A549 (cell line): ENCODE results near the gene COL26A1.

Experiments used
- BHLHE40 ChIP-seq: IDR thresholded peaks from 2 replicates; pipeline ENCODE4 v1.6.1; 2012; ENCODE audit warnings: low read depth, low read length, inconsistent platforms
- CEBPB ChIP-seq, 2 experiments: fragments of >200 bp in 1 of 2; sonication (Bioruptor Twin) in 1 of 2; formaldehyde crosslinking in 1 of 2; IDR thresholded peaks; 2 replicates each; pipeline ENCODE4 v1.6.1; 2012 to 2016
- MAFK ChIP-seq: fragments of 450-650 bp; IDR thresholded peaks from 2 replicates; pipeline ENCODE4 v1.6.1; 2014; ENCODE audit not compliant: partially characterized antibody
- POLR2A ChIP-seq: IDR thresholded peaks from 2 replicates; pipeline ENCODE4 v1.6.1; 2012; ENCODE audit warnings: mild to moderate bottlenecking, low read length
- RAD21 ChIP-seq, 2 experiments: fragments of >200 bp in 1 of 2; sonication (Bioruptor Twin) in 1 of 2; formaldehyde crosslinking in 1 of 2; IDR thresholded peaks in 1 of 2; conservative IDR thresholded peaks in 1 of 2; 2 replicates in 1 of 2; 3 replicates in 1 of 2; pipeline ENCODE4 v1.6.1; 2012 to 2018; ENCODE audit warnings: inconsistent platforms in 1 of 2
- RCOR1 ChIP-seq: fragments of 150-350 bp; IDR thresholded peaks from 2 replicates; pipeline ENCODE4 v1.6.1; 2014; ENCODE audit warnings: antibody characterized with exemption, low read length, low read depth
- RFX5 ChIP-seq: fragments of 450-650 bp; IDR thresholded peaks from 2 replicates; pipeline ENCODE4 v1.7.1; 2014; ENCODE audit warnings: antibody characterized with exemption, mild to moderate bottlenecking, moderate library complexity
- SMC3 ChIP-seq: fragments of >200 bp; sonication (Bioruptor Twin); formaldehyde crosslinking; IDR thresholded peaks from 3 replicates; pipeline ENCODE4 v1.6.1; 2018; ENCODE audit warnings: inconsistent platforms
- ZFP36 ChIP-seq: fragments of 450-650 bp; IDR thresholded peaks from 2 replicates; pipeline ENCODE4 v1.6.1; 2014; ENCODE audit warnings: borderline replicate concordance; ENCODE audit not compliant: partially characterized antibody
- ZNF302 ChIP-seq: fragments of 250-450 bp; sonication (Bioruptor Pico); IDR thresholded peaks from 2 replicates; pipeline ENCODE4 v1.9.0; 2021; ENCODE audit warnings: inconsistent platforms, mild to moderate bottlenecking, moderate library complexity
- TF ChIP-seq, protein P1 (sequence below): fragments of >200 bp; sonication (Bioruptor Twin); formaldehyde crosslinking; IDR thresholded peaks from 3 replicates; pipeline ENCODE4 v1.5.1; 2016
- TF ChIP-seq, protein P2 (sequence below): fragments of 200-600 bp; sonication (generic); IDR thresholded peaks from 2 replicates; pipeline ENCODE4 v1.6.1; 2016; ENCODE audit warnings: antibody characterized with exemption, mild to moderate bottlenecking, moderate library complexity
- TF ChIP-seq, protein P3 (sequence below): fragments of 450-650 bp; IDR thresholded peaks from 2 replicates; pipeline ENCODE4 v1.6.1; 2014; ENCODE audit warnings: antibody characterized with exemption

- TF ChIP-seq, protein P1, sequence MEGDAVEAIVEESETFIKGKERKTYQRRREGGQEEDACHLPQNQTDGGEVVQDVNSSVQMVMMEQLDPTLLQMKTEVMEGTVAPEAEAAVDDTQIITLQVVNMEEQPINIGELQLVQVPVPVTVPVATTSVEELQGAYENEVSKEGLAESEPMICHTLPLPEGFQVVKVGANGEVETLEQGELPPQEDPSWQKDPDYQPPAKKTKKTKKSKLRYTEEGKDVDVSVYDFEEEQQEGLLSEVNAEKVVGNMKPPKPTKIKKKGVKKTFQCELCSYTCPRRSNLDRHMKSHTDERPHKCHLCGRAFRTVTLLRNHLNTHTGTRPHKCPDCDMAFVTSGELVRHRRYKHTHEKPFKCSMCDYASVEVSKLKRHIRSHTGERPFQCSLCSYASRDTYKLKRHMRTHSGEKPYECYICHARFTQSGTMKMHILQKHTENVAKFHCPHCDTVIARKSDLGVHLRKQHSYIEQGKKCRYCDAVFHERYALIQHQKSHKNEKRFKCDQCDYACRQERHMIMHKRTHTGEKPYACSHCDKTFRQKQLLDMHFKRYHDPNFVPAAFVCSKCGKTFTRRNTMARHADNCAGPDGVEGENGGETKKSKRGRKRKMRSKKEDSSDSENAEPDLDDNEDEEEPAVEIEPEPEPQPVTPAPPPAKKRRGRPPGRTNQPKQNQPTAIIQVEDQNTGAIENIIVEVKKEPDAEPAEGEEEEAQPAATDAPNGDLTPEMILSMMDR = no peak
- no peak for TF ChIP-seq RCOR1
- no peak for TF ChIP-seq ZFP36
- TF ChIP-seq ZNF302 (CRISPR knock-in tag) = no peak
- TF ChIP-seq CEBPB (IDR thresholded peaks at IDR 0.05) = no peak
- no peak for TF ChIP-seq RAD21 (conservative IDR thresholded peaks at IDR 0.05 in 1 of 2, IDR thresholded peaks at IDR 0.05 in 1 of 2)
- TF ChIP-seq, protein P2, sequence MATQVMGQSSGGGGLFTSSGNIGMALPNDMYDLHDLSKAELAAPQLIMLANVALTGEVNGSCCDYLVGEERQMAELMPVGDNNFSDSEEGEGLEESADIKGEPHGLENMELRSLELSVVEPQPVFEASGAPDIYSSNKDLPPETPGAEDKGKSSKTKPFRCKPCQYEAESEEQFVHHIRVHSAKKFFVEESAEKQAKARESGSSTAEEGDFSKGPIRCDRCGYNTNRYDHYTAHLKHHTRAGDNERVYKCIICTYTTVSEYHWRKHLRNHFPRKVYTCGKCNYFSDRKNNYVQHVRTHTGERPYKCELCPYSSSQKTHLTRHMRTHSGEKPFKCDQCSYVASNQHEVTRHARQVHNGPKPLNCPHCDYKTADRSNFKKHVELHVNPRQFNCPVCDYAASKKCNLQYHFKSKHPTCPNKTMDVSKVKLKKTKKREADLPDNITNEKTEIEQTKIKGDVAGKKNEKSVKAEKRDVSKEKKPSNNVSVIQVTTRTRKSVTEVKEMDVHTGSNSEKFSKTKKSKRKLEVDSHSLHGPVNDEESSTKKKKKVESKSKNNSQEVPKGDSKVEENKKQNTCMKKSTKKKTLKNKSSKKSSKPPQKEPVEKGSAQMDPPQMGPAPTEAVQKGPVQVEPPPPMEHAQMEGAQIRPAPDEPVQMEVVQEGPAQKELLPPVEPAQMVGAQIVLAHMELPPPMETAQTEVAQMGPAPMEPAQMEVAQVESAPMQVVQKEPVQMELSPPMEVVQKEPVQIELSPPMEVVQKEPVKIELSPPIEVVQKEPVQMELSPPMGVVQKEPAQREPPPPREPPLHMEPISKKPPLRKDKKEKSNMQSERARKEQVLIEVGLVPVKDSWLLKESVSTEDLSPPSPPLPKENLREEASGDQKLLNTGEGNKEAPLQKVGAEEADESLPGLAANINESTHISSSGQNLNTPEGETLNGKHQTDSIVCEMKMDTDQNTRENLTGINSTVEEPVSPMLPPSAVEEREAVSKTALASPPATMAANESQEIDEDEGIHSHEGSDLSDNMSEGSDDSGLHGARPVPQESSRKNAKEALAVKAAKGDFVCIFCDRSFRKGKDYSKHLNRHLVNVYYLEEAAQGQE = no peak
- no peak for TF ChIP-seq POLR2A
- TF ChIP-seq SMC3 = no peak
- TF ChIP-seq, protein P3, sequence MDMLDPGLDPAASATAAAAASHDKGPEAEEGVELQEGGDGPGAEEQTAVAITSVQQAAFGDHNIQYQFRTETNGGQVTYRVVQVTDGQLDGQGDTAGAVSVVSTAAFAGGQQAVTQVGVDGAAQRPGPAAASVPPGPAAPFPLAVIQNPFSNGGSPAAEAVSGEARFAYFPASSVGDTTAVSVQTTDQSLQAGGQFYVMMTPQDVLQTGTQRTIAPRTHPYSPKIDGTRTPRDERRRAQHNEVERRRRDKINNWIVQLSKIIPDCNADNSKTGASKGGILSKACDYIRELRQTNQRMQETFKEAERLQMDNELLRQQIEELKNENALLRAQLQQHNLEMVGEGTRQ = no peak
- TF ChIP-seq MAFK = no peak
- TF ChIP-seq RFX5 = no peak
- TF ChIP-seq BHLHE40 = no peak
Measured at GRCh38 chr7:101589976-101590662, 227.4 kb downstream of the COL26A1 start.
